IMR-90 (cell line): Measurements from ENCODE around the gene AATF. TPM values are rescaled to one million over a fixed set of nuclear protein-coding genes. Genes with fewer than 3 reads are reported as not detected.

ENCODE experiments used
- ATAC-seq: fragments of 200-7000 bp; cut with Tn5 transposase; 2 replicates; pipeline ENCODE4 v1.9.1; 2020; ENCODE audit warnings: low read depth, mild to moderate bottlenecking, moderate library complexity
- BruUV-seq: library from RNA; stranded (reverse); fragments of 400-500 nt; replicated peaks from 2 replicates; lab custom pipeline; 2021; lab: Mats Ljungman, UMichigan
- CTCF ChIA-PET: fragments of 300-600 bp; formaldehyde crosslinking; extraction: SDS; loops from one replicate; lab custom pipeline; 2021; ENCODE audit warnings: antibody characterized with exemption; lab: Yijun Ruan, JAX
- POLR2A ChIA-PET: fragments of 300-600 bp; sonication (Branson Sonifier 250); formaldehyde crosslinking; loops from one replicate; lab custom pipeline; 2022; ENCODE audit warnings: antibody characterized with exemption; ENCODE audit not compliant: unreplicated experiment; lab: Charles Lee
- DNase-seq: peaks from one replicate; pipeline ENCODE4 v3.0.0; 2013
- H2AFZ ChIP-seq: replicated peaks from 2 replicates; pipeline ENCODE3; 2013; ENCODE audit warnings: low read length, mild to moderate bottlenecking; ENCODE audit not compliant: poor library complexity
- H2AK5ac ChIP-seq: 2 replicates; pipeline ENCODE4 v1.6.1; 2013; ENCODE audit warnings: low read depth, low read length, inconsistent platforms
- H2AK9ac ChIP-seq: replicated peaks from 2 replicates; pipeline ENCODE3; 2013; ENCODE audit warnings: mild to moderate bottlenecking, low read depth, low read length, moderate library complexity; ENCODE audit not compliant: poor library complexity
- H2BK120ac ChIP-seq: 2 replicates; pipeline ENCODE4 v1.6.1; 2013; ENCODE audit warnings: low read depth, low read length, inconsistent platforms
- H2BK15ac ChIP-seq: 3 replicates; pipeline ENCODE4 v1.6.1; 2013; ENCODE audit warnings: low read depth, low read length, inconsistent platforms
- H2BK20ac ChIP-seq: 2 replicates; pipeline ENCODE4 v1.6.1; 2013; ENCODE audit warnings: low read depth, mild to moderate bottlenecking, inconsistent platforms, low read length, moderate library complexity
- H2BK5ac ChIP-seq: 2 replicates; pipeline ENCODE4 v1.6.1; 2013; ENCODE audit warnings: mild to moderate bottlenecking, low read depth, low read length, inconsistent platforms; ENCODE audit not compliant: poor library complexity, severe bottlenecking
- H3K14ac ChIP-seq: replicated peaks from 2 replicates; pipeline ENCODE4 v1.6.1; 2013; ENCODE audit warnings: low read depth, low read length, inconsistent platforms
- H3K18ac ChIP-seq: 2 replicates; pipeline ENCODE4 v1.6.1; 2013; ENCODE audit warnings: low read depth, low read length, control low read depth
- H3K23ac ChIP-seq: 2 replicates; pipeline ENCODE4 v1.6.1; 2013; ENCODE audit warnings: low read depth, low read length, inconsistent platforms
- H3K27ac ChIP-seq: 2 replicates; pipeline ENCODE4 v1.5.1; 2013; ENCODE audit warnings: mild to moderate bottlenecking, control low read depth, low read length; ENCODE audit not compliant: insufficient read depth
- H3K27me3 ChIP-seq: 2 replicates; pipeline ENCODE4 v1.6.1; 2013; ENCODE audit warnings: low read length; ENCODE audit not compliant: control insufficient read depth, insufficient read depth
- H3K36me3 ChIP-seq: 2 replicates; pipeline ENCODE4 v1.6.1; 2013; ENCODE audit warnings: low read length, mixed read lengths; ENCODE audit not compliant: control insufficient read depth, insufficient read depth
- H3K4ac ChIP-seq: 2 replicates; pipeline ENCODE4 v1.6.1; 2013; ENCODE audit warnings: low read depth, low read length, inconsistent platforms
- H3K4me1 ChIP-seq: 2 replicates; pipeline ENCODE4 v1.6.1; 2013; ENCODE audit warnings: low read length, mixed read lengths; ENCODE audit not compliant: control insufficient read depth, insufficient read depth
- H3K4me2 ChIP-seq: 2 replicates; pipeline ENCODE4 v1.6.1; 2013; ENCODE audit warnings: low read depth, mild to moderate bottlenecking, control low read depth, low read length, moderate library complexity
- H3K4me3 ChIP-seq: 2 replicates; pipeline ENCODE4 v1.5.1; 2013; ENCODE audit warnings: low read depth, mild to moderate bottlenecking, control low read depth, low read length, moderate library complexity; ENCODE audit not compliant: insufficient read depth
- H3K56ac ChIP-seq: 2 replicates; pipeline ENCODE4 v1.6.1; 2013; ENCODE audit warnings: low read length, inconsistent platforms; ENCODE audit not compliant: insufficient read depth; ENCODE audit errors: extremely low read depth
- H3K79me1 ChIP-seq, 2 experiments: 2 replicates each; pipeline ENCODE4 v1.6.1; 2013; ENCODE audit warnings: low read length in 2 of 2, inconsistent platforms in 1 of 2, low read depth in 1 of 2
- H3K9ac ChIP-seq: 2 replicates; pipeline ENCODE4 v1.6.1; 2013; ENCODE audit warnings: low read depth, low read length, control low read depth
- H3K9me1 ChIP-seq: 2 replicates; pipeline ENCODE4 v1.6.1; 2013; ENCODE audit warnings: low read length, inconsistent platforms; ENCODE audit not compliant: insufficient read depth
- H3K9me3 ChIP-seq: 2 replicates; pipeline ENCODE4 v1.6.1; 2013; ENCODE audit warnings: low read length; ENCODE audit not compliant: control insufficient read depth, insufficient read depth
- H4K20me1 ChIP-seq: 2 replicates; pipeline ENCODE4 v1.6.1; 2013; ENCODE audit warnings: low read length, inconsistent platforms; ENCODE audit not compliant: insufficient read depth
- H4K5ac ChIP-seq: 2 replicates; pipeline ENCODE4 v1.6.1; 2013; ENCODE audit warnings: mild to moderate bottlenecking, low read depth, low read length, control low read depth
- H4K8ac ChIP-seq, 2 experiments: 2 replicates each; pipeline ENCODE4 v1.6.1; 2013; ENCODE audit warnings: low read depth in 2 of 2, low read length in 2 of 2, control low read depth in 1 of 2, inconsistent platforms in 1 of 2
- H4K91ac ChIP-seq: 2 replicates; pipeline ENCODE4 v1.6.1; 2013; ENCODE audit warnings: low read depth, low read length, inconsistent platforms; ENCODE audit not compliant: insufficient read depth
- BHLHE40 ChIP-seq: fragments of 150-350 bp; IDR thresholded peaks from 2 replicates; pipeline ENCODE4 v1.6.1; 2016; ENCODE audit warnings: mild to moderate bottlenecking, low read depth, low read length
- CEBPB ChIP-seq: IDR thresholded peaks from 2 replicates; pipeline ENCODE4 v1.6.1; 2012; ENCODE audit warnings: low read depth, low read length, improper control_type of control experiment
- CHD1 ChIP-seq: IDR thresholded peaks from 2 replicates; pipeline ENCODE4 v1.6.1; 2012; ENCODE audit warnings: low read depth, low read length, improper control_type of control experiment
- FOS ChIP-seq: fragments of 150-350 bp; IDR thresholded peaks from 2 replicates; pipeline ENCODE4 v1.6.1; 2016; ENCODE audit warnings: low read depth, low read length
- MAFK ChIP-seq: IDR thresholded peaks from 2 replicates; pipeline ENCODE4 v1.6.1; 2012; ENCODE audit warnings: low read depth, low read length, improper control_type of control experiment
- MAZ ChIP-seq: IDR thresholded peaks from 2 replicates; pipeline ENCODE4 v1.6.1; 2012; ENCODE audit warnings: low read depth, mild to moderate bottlenecking, low read length, improper control_type of control experiment, moderate library complexity, borderline replicate concordance
- MXI1 ChIP-seq: IDR thresholded peaks from 2 replicates; pipeline ENCODE4 v1.6.1; 2012; ENCODE audit warnings: low read depth, mild to moderate bottlenecking, low read length, moderate library complexity, borderline replicate concordance
- NFE2L2 ChIP-seq: fragments of 150-350 bp; IDR thresholded peaks from 2 replicates; pipeline ENCODE4 v1.6.1; 2016; ENCODE audit warnings: low read depth, mild to moderate bottlenecking, low read length
- POLR2A ChIP-seq: IDR thresholded peaks from 2 replicates; pipeline ENCODE4 v1.6.1; 2012; ENCODE audit warnings: mild to moderate bottlenecking, low read depth, low read length
- RAD21 ChIP-seq: IDR thresholded peaks from 2 replicates; pipeline ENCODE4 v1.6.1; 2012; ENCODE audit warnings: low read length, improper control_type of control experiment
- RCOR1 ChIP-seq: IDR thresholded peaks from 2 replicates; pipeline ENCODE4 v1.6.1; 2012; ENCODE audit warnings: mild to moderate bottlenecking, low read length, improper control_type of control experiment; ENCODE audit not compliant: insufficient replicate concordance
- WGBS, 2 experiments: methylation state at CpG; one replicate each; pipeline versions ENCODE4 v1.1.5 to v1.1.7; 2013; ENCODE audit warnings: missing lambda C conversion rate in 2 of 2; ENCODE audit not compliant: insufficient read length in 1 of 2; ENCODE audit errors: extremely low coverage in 2 of 2; 5-methylcytosine and 5-hydroxymethylcytosine counted together
- dilution Hi-C: fragments of 300-500 bp; cut with HindIII; formaldehyde crosslinking; loops from one replicate; pipeline ENCODE4 v1.14.3; 2018; ENCODE audit warnings: low sequenced_read_pairs; ENCODE audit not compliant: unreplicated experiment
- in situ Hi-C: fragments of 300-500 bp; cut with MboI; formaldehyde crosslinking; loops from 3 replicates; pipeline ENCODE4 v1.14.3; 2019; ENCODE audit warnings: low sequenced_read_pairs, inconsistent platforms, mixed read lengths
- intact Hi-C: fragments of 100-400 bp; cut with micrococcal nuclease; formaldehyde crosslinking; loops from 2 replicates; pipeline ENCODE4 v1.10.0; 2022
- polyA plus RNA-seq, 3 experiments: library from polyadenylated mRNA; depleted of rRNA; stranded (reverse); fragments of >200 nt; gene quantifications; 2 replicates each; pipeline ENCODE4 v1.2.3, GENCODE V29; 2012; ENCODE audit warnings: low replicate concordance in 1 of 3
- total RNA-seq: library from RNA; depleted of rRNA; stranded (reverse); fragments of >200 nt; gene quantifications from 2 replicates; pipeline ENCODE4 v1.2.3, GENCODE V29; 2012
- TF ChIP-seq, protein P1 (sequence below): fragments of 150-350 bp; IDR thresholded peaks from 2 replicates; pipeline ENCODE4 v1.6.1; 2016; ENCODE audit warnings: low read depth, mild to moderate bottlenecking, low read length, moderate library complexity, borderline replicate concordance

Gene AATF
- total and polyA plus RNA-seq, 2 of the 4 experiments (the other 2 are of a cell fraction): 21.0 to 34.8 TPM

DNA sequence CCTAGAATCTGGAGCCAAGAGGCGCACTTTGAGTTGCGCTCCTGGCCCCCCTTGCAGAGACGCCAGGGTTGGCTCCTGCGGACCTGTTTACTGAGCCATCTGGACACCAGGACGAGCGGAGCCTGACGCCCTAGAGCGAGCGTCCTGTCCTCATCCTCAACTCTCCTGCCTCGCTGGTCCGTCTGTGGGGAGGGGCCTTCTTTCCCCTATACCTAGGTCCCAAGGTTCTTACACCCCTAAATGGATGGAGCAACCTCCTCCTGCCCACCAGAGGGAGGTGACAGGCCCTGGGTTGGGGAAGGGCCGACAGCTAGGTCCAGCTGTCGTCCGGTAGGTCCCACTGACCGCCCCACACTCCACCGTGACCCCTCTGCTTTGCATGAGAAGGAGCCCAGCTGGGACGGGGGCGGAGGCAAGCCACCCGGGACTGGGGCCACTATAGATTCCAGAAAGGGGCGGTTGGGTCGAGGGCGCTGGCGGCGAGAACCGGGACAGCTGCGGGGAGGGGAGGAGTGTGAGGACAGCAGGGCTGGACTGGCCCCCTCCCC, 14.5 kb upstream of the AATF start:
- no peak overlapping the region for H4K8ac ChIP-seq
- H3K23ac ChIP-seq: no peak overlapping the region; the same call in 1 of the 2 replicates
- H3K4me3 ChIP-seq: no peak overlapping the region
- H3K18ac ChIP-seq: no peak overlapping the region
- H2BK5ac ChIP-seq: no peak overlapping the region
- H3K27ac ChIP-seq: no peak overlapping the region
- peak overlapping the region; percentile 5 for H2AK9ac ChIP-seq
- WGBS, 2 experiments: no CpG with 5 or more reads among the region's 26 CpGs
- no peaks in the 10 kb centered on the region for H3K79me1 ChIP-seq
- H3K9me1 ChIP-seq: peaks cover 7% of the 10 kb centered on the region; the same call in 1 of the 2 replicates
- H4K5ac ChIP-seq: no peak overlapping the region
- H2BK20ac ChIP-seq: no peak overlapping the region
- ChIA-PET CTCF (no interaction called here), POLR2A (no interaction called here)
- no peak overlapping the region for H3K14ac ChIP-seq
- peak overlapping the region; percentile 19 for H2AFZ ChIP-seq
- in situ Hi-C loops: no loop called here
- H3K36me3 ChIP-seq: no peaks in the 10 kb centered on the region
- intact Hi-C loops: loop anchor here (10.0 kb wide), 1 partner anchor 79 kb away; no protein-coding TSS in a partner anchor
- H3K27me3 ChIP-seq: peaks cover 99% of the 10 kb centered on the region
- H3K9ac ChIP-seq: no peak overlapping the region
- H2BK15ac ChIP-seq: no peak overlapping the region
- no peak overlapping the region for H3K4ac ChIP-seq
- peaks cover 13% of the 10 kb centered on the region; the same call in 1 of the 2 replicates for H3K9me3 ChIP-seq
- no peak for ATAC-seq
- peaks cover 30% of the 10 kb centered on the region for H4K20me1 ChIP-seq
- no TSS peak for BruUV-seq
- H3K4me2 ChIP-seq: no peak overlapping the region; the same call in 1 of the 2 replicates
- H4K91ac ChIP-seq: no peak overlapping the region
- no peak overlapping the region for H2BK120ac ChIP-seq
- peaks cover 6% of the 10 kb centered on the region; the same call in 1 of the 2 replicates for H3K4me1 ChIP-seq
- no peak for DNase-seq
- no peak overlapping the region for H2AK5ac ChIP-seq
- dilution Hi-C loops: no loop called here
- TF ChIP-seq CEBPB (no peak), MXI1 (no peak), BHLHE40 (no peak), FOS (no peak), RCOR1 (no peak), NFE2L2 (no peak), POLR2A (no peak), CHD1 (no peak), RAD21 (no peak), MAFK (no peak), MAZ (no peak)
- TF ChIP-seq, protein P1, sequence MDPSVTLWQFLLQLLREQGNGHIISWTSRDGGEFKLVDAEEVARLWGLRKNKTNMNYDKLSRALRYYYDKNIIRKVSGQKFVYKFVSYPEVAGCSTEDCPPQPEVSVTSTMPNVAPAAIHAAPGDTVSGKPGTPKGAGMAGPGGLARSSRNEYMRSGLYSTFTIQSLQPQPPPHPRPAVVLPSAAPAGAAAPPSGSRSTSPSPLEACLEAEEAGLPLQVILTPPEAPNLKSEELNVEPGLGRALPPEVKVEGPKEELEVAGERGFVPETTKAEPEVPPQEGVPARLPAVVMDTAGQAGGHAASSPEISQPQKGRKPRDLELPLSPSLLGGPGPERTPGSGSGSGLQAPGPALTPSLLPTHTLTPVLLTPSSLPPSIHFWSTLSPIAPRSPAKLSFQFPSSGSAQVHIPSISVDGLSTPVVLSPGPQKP: no peak
- H3K56ac ChIP-seq: no peak overlapping the region
